PC-9 (cell line): ENCODE data around the gene PPM1N. TPM values are rescaled to one million over a fixed set of nuclear protein-coding genes. Genes with fewer than 3 reads are reported as not detected.

Experiments used
- BruUV-seq: library from RNA; stranded (reverse); fragments of 400-500 nt; replicated peaks from 2 replicates; lab custom pipeline; 2021; lab: Mats Ljungman, UMichigan
- CTCF ChIA-PET: fragments of 300-600 bp; sonication (Branson Sonifier 250); formaldehyde crosslinking; loops from one replicate; lab custom pipeline; 2022; ENCODE audit warnings: antibody characterized with exemption; lab: Charles Lee
- POLR2A ChIA-PET: fragments of 300-600 bp; sonication (Branson Sonifier 250); formaldehyde crosslinking; loops from one replicate; lab custom pipeline; 2022; ENCODE audit warnings: antibody characterized with exemption; ENCODE audit not compliant: unreplicated experiment; lab: Charles Lee
- DNase-seq, 2 experiments: peaks; one replicate each; pipeline versions ENCODE4 v3.0.0 to v3.0.0-alpha.2; 2015 to 2022; ENCODE audit warnings: mixed read lengths in 1 of 2
- H2AFZ ChIP-seq: fragments of 200-600 bp; sonication (generic); 2 replicates; pipeline ENCODE4 v1.8.1; 2017; ENCODE audit warnings: antibody characterized with exemption
- H3F3A ChIP-seq: fragments of 200-600 bp; sonication (generic); 2 replicates; pipeline ENCODE4 v1.8.1; 2017; ENCODE audit warnings: antibody characterized with exemption, mild to moderate bottlenecking, low read depth; ENCODE audit not compliant: insufficient read depth
- H3K27ac ChIP-seq: fragments of 200-600 bp; sonication (generic); 2 replicates; pipeline ENCODE4 v1.6.1; 2016; ENCODE audit warnings: mixed run types
- H3K27me3 ChIP-seq: fragments of 200-600 bp; sonication (generic); 2 replicates; pipeline ENCODE4 v1.6.1; 2016; ENCODE audit warnings: low read depth, mixed run types; ENCODE audit not compliant: insufficient read depth
- H3K36me3 ChIP-seq: fragments of 200-600 bp; sonication (generic); 2 replicates; pipeline ENCODE4 v1.6.1; 2016; ENCODE audit warnings: low read depth, mixed run types
- H3K4me1 ChIP-seq: fragments of 200-600 bp; sonication (generic); replicated peaks from 2 replicates; pipeline ENCODE4 v1.6.1; 2016; ENCODE audit warnings: mixed run types; ENCODE audit not compliant: insufficient read depth
- H3K4me2 ChIP-seq: fragments of 200-600 bp; sonication (generic); 2 replicates; pipeline ENCODE4 v1.6.1; 2017; ENCODE audit warnings: mixed run types
- H3K4me3 ChIP-seq: fragments of 200-600 bp; sonication (generic); 2 replicates; pipeline ENCODE4 v1.6.1; 2016; ENCODE audit warnings: mixed run types
- H3K79me2 ChIP-seq: fragments of 200-600 bp; sonication (generic); 2 replicates; pipeline ENCODE4 v1.6.1; 2017; ENCODE audit warnings: low read depth, mixed run types
- H3K9me2 ChIP-seq: fragments of 200-600 bp; sonication (generic); 2 replicates; pipeline ENCODE4 v1.8.1; 2017; ENCODE audit warnings: mild to moderate bottlenecking; ENCODE audit not compliant: insufficient read depth
- H3K9me3 ChIP-seq: fragments of 200-600 bp; sonication (generic); 2 replicates; pipeline ENCODE4 v1.8.1; 2016; ENCODE audit warnings: low read depth; ENCODE audit not compliant: insufficient read depth
- H4K20me1 ChIP-seq: fragments of 200-600 bp; sonication (generic); 2 replicates; pipeline ENCODE4 v1.8.1; 2017; ENCODE audit not compliant: insufficient read depth
- EZH2 ChIP-seq: fragments of 200-600 bp; sonication (generic); IDR thresholded peaks from 2 replicates; pipeline ENCODE4 v1.8.0; 2017; ENCODE audit warnings: antibody characterized with exemption, low read depth
- intact Hi-C: fragments of 100-400 bp; cut with micrococcal nuclease; formaldehyde crosslinking; loops from one replicate; pipeline ENCODE4 v1.10.0; 2022; ENCODE audit not compliant: unreplicated experiment
- total RNA-seq: library from RNA; stranded (reverse); gene quantifications from 2 replicates; pipeline ENCODE4 v1.2.3, GENCODE V29; 2021
- TF ChIP-seq, protein P1 (sequence below): fragments of 200-600 bp; sonication (generic); conservative IDR thresholded peaks from 2 replicates; pipeline ENCODE4 v1.6.1; 2017; ENCODE audit warnings: mixed run types, antibody characterized with exemption, mild to moderate bottlenecking, moderate library complexity

Gene PPM1N
- total RNA-seq, 1 experiment from 2014 or later: 5.0 TPM

DNA sequence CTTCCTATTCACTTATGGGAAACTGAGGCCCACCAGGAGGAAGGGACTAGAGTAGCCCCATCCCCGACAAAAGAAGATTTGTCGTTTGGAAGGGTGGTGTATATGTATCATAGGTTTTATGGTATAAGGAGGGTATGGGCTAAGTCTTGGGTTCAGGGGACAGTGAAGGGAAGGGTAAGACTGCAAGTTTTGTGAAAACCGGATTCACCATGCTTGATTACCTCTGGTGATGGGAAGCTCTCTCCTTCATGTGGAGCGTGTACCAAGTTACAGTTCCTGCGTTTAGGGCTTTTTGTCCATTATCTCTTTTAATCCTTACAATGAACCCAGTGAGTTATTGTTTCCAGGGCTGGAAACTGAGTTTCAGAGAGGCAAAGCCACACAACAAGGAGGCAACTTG is 12.8 kb downstream of the PPM1N start:
- Histone ChIP-seq H3K27ac (no peak overlapping the region), H2AFZ (no peak overlapping the region), H3K27me3 (no peaks in the 10 kb centered on the region), H3K9me2 (no peaks in the 10 kb centered on the region), H4K20me1 (peaks cover 63% of the 10 kb centered on the region), H3K4me1 (peaks cover 41% of the 10 kb centered on the region), H3K4me3 (no peak overlapping the region), H3K36me3 (no peaks in the 10 kb centered on the region; the same call in 1 of the 2 replicates), H3K4me2 (no peak overlapping the region), H3F3A (peaks cover 47% of the 10 kb centered on the region), H3K9me3 (no peaks in the 10 kb centered on the region), H3K79me2 (peaks cover 93% of the 10 kb centered on the region)
- no TSS peak for BruUV-seq
- ChIA-PET CTCF (no interaction called here), POLR2A (no interaction called here)
- TF ChIP-seq, protein P1, sequence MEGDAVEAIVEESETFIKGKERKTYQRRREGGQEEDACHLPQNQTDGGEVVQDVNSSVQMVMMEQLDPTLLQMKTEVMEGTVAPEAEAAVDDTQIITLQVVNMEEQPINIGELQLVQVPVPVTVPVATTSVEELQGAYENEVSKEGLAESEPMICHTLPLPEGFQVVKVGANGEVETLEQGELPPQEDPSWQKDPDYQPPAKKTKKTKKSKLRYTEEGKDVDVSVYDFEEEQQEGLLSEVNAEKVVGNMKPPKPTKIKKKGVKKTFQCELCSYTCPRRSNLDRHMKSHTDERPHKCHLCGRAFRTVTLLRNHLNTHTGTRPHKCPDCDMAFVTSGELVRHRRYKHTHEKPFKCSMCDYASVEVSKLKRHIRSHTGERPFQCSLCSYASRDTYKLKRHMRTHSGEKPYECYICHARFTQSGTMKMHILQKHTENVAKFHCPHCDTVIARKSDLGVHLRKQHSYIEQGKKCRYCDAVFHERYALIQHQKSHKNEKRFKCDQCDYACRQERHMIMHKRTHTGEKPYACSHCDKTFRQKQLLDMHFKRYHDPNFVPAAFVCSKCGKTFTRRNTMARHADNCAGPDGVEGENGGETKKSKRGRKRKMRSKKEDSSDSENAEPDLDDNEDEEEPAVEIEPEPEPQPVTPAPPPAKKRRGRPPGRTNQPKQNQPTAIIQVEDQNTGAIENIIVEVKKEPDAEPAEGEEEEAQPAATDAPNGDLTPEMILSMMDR: no peak
- TF ChIP-seq EZH2: no peak
- DNase-seq: no peak
- intact Hi-C loops: no loop called here

DNA sequence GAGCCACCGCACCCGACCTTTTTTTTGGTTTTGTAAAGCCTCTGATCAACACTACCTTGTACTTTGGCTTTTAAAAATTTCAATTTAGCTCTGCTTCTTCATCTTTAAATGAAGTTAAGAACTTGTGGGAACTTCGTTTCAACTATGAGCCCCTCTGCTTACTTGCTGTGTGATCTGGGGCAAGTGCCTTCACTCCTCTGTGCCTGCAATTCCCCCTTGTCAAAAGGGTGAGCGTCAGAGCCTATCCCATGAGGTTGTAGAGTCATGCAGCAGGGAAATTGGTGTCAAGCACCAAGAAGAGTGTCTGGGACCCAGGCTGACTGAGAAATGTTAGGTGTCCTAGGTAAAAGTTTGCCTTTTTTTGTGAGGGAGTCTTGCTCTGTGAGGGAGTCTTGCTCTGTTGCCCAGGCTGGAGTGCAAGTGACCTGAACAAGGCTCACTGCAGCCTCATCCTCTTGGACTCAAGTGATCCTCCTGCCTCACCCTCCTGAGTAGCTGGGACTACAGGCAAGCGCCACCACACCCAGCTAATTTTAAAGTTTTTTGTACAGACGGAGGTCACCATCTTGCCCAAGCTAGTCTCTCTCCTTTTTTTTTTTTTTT is 14.7 kb downstream of the PPM1N start:
- Histone ChIP-seq H3K36me3 (peaks cover 1% of the 10 kb centered on the region; the same call in 1 of the 2 replicates), H3K79me2 (peaks cover 82% of the 10 kb centered on the region), H3K27me3 (no peaks in the 10 kb centered on the region), H2AFZ (no peak overlapping the region), H3K4me2 (no peak overlapping the region), H4K20me1 (peaks cover 73% of the 10 kb centered on the region), H3F3A (peaks cover 54% of the 10 kb centered on the region), H3K9me2 (no peaks in the 10 kb centered on the region), H3K9me3 (no peaks in the 10 kb centered on the region), H3K27ac (no peak overlapping the region; the same call in 1 of the 2 replicates), H3K4me1 (peaks cover 41% of the 10 kb centered on the region), H3K4me3 (no peak overlapping the region)
- no TSS peak for BruUV-seq
- POLR2A ChIA-PET: no interaction called here
- CTCF ChIA-PET: no interaction called here
- TF ChIP-seq, protein P1: no peak
- TF ChIP-seq EZH2: no peak
- intact Hi-C loops: no loop called here
- DNase-seq: no peak

DNA sequence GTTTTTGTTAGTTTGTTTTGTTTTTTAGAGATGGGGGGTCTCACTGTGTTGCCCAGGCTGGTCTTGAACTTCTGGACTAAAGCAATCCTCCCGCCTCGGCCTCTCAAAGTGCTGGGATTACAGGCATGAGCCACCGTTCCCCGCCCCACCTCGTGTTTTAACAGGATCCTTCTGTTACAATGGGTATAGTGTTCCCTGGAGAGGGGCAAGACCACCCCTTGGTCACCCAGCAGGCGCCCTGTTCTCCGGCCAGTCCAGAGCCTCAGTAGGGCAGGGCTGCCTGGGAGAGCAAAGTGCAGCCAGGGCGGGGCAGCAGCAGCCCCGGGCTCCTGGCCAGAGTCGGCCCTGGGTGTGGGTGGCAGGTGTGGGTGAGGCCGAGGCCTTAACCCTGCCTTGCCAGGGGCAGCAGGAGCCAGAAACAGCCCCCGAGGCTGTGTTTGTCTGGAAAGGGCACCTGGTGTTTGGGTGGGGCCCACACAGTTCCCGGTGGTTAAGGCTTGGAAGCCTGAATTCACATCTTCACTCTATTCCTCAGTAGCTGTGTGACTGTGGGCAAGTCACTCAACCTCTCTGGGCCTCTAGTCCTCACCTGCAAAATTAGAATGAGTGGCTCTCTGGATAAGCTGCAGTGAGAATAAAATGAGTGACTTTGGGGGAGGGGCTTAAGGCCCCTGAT is 16.3 kb downstream of the PPM1N start:
- no peaks in the 10 kb centered on the region for H3K9me2 ChIP-seq
- peak overlapping the region; percentile 49 for H3K4me2 ChIP-seq
- ChIA-PET POLR2A (no interaction called here), CTCF (no interaction called here)
- H3K79me2 ChIP-seq: peaks cover 66% of the 10 kb centered on the region
- H3K27me3 ChIP-seq: no peaks in the 10 kb centered on the region
- H3K4me1 ChIP-seq: peaks cover 43% of the 10 kb centered on the region
- no peak for TF ChIP-seq EZH2
- TF ChIP-seq, protein P1: no peak
- no peak overlapping the region for H3K27ac ChIP-seq
- BruUV-seq: no TSS peak
- no peaks in the 10 kb centered on the region for H3K9me3 ChIP-seq
- H3K4me3 ChIP-seq: no peak overlapping the region
- DNase-seq: peak; percentile 84 to 87
- no peak overlapping the region for H2AFZ ChIP-seq
- H4K20me1 ChIP-seq: peaks cover 72% of the 10 kb centered on the region
- intact Hi-C loops: no loop called here
- peaks cover 59% of the 10 kb centered on the region for H3F3A ChIP-seq
- H3K36me3 ChIP-seq: peaks cover 4% of the 10 kb centered on the region; the same call in 1 of the 2 replicates
